HepG2 (cell line): ENCODE data around the gene ENTREP3. TPM values are rescaled to one million over a fixed set of nuclear protein-coding genes. Genes with fewer than 3 reads are reported as not detected.

Experiments
- AGO1 ChIP-seq: fragments of 200-400 bp; formaldehyde crosslinking; IDR thresholded peaks from 2 replicates; pipeline ENCODE4 v1.6.1; 2017; ENCODE audit warnings: mild to moderate bottlenecking, low read depth, low read length, moderate library complexity; ENCODE audit not compliant: poor library complexity, severe bottlenecking
- IRX3 ChIP-seq: sonication (generic); formaldehyde crosslinking; IDR thresholded peaks from 2 replicates; pipeline ENCODE4 v1.8.1; 2023; ENCODE audit warnings: mild to moderate bottlenecking, low read depth, missing genetic modification reagents, borderline replicate concordance
- MED8 ChIP-seq: sonication (generic); formaldehyde crosslinking; IDR thresholded peaks from 2 replicates; pipeline ENCODE4 v1.8.1; 2023; ENCODE audit warnings: mild to moderate bottlenecking, missing genetic modification reagents; ENCODE audit not compliant: insufficient replicate concordance
- MLLT10 ChIP-seq: sonication (generic); formaldehyde crosslinking; IDR thresholded peaks from 2 replicates; pipeline ENCODE4 v1.4.0; 2020; ENCODE audit warnings: missing genetic modification reagents
- NPAS2 ChIP-seq: sonication (generic); formaldehyde crosslinking; IDR thresholded peaks from 2 replicates; pipeline ENCODE4 v1.8.0; 2022; ENCODE audit warnings: mild to moderate bottlenecking, missing genetic modification reagents, borderline replicate concordance
- U2AF1 ChIP-seq: fragments of 200-400 bp; formaldehyde crosslinking; optimal IDR thresholded peaks from 2 replicates; pipeline ENCODE3; 2017; ENCODE audit warnings: mild to moderate bottlenecking, low read depth, low read length
- YY1 ChIP-seq: IDR thresholded peaks from 2 replicates; pipeline ENCODE4 v1.6.1; 2011; ENCODE audit warnings: low read length, low read depth, moderate library complexity, mild to moderate bottlenecking; ENCODE audit not compliant: insufficient read depth, insufficient replicate concordance
- ZFP36L2 ChIP-seq: sonication (generic); formaldehyde crosslinking; IDR thresholded peaks from 2 replicates; pipeline ENCODE4 v1.4.0; 2020; ENCODE audit warnings: missing genetic modification reagents
- ZFP82 ChIP-seq: sonication (generic); formaldehyde crosslinking; IDR thresholded peaks from 2 replicates; pipeline ENCODE4 v1.5.1; 2020; ENCODE audit warnings: mild to moderate bottlenecking, missing genetic modification reagents, borderline replicate concordance
- ZNF17 ChIP-seq: sonication (generic); formaldehyde crosslinking; IDR thresholded peaks from 2 replicates; pipeline ENCODE4 v1.5.0; 2020; ENCODE audit warnings: mild to moderate bottlenecking, missing genetic modification reagents
- ZNF282 ChIP-seq: fragments of 450-650 bp; IDR thresholded peaks from 2 replicates; pipeline ENCODE4 v1.6.1; 2018; ENCODE audit not compliant: partially characterized antibody
- ZNF451 ChIP-seq: sonication (generic); formaldehyde crosslinking; IDR thresholded peaks from 2 replicates; pipeline ENCODE4 v1.5.0; 2020; ENCODE audit warnings: mild to moderate bottlenecking, missing genetic modification reagents
- polyA plus RNA-seq, 8 experiments: library from polyadenylated mRNA; depleted of rRNA in 3 of 8; stranded (reverse) in 7 of 8; unstranded in 1 of 8; fragments of >200 nt; fragmentation: Illumina TruSeq in 4 of 8; extraction: Trizol in 4 of 8; gene quantifications; 2 replicates each; pipeline versions ENCODE4 v1.2.1 to v1.2.3, GENCODE V29; 2011 to 2016; ENCODE audit warnings: low read depth in 4 of 8, missing spikeins in 1 of 8, mixed read lengths in 1 of 8; ENCODE audit not compliant: insufficient read depth in 1 of 8
- total RNA-seq, 5 experiments: library from RNA; depleted of rRNA; stranded (reverse); fragments of >200 nt; fragmentation: Illumina TruSeq; extraction: Trizol; gene quantifications; 2 replicates each; pipeline ENCODE4 v1.2.3, GENCODE V29; 2016; ENCODE audit warnings: low read depth in 1 of 5
- TF ChIP-seq, protein P1 (sequence below): sonication (generic); formaldehyde crosslinking; IDR thresholded peaks from 2 replicates; pipeline ENCODE4 v1.5.0; 2020; ENCODE audit warnings: mild to moderate bottlenecking, missing genetic modification reagents
- TF ChIP-seq, protein P2 (sequence below): sonication (generic); formaldehyde crosslinking; IDR thresholded peaks from 2 replicates; pipeline ENCODE4 v1.4.0; 2020; ENCODE audit warnings: missing genetic modification reagents
- TF ChIP-seq, protein P3 (sequence below): sonication (generic); formaldehyde crosslinking; IDR thresholded peaks from 2 replicates; pipeline ENCODE4 v1.8.0; 2022; ENCODE audit warnings: mild to moderate bottlenecking, missing genetic modification reagents, moderate library complexity
- TF ChIP-seq, protein P4 (sequence below): IDR thresholded peaks from 2 replicates; pipeline ENCODE4 v1.6.1; 2018; ENCODE audit warnings: missing genetic modification reagents, mild to moderate bottlenecking, missing compliant biosample characterization

The ENTREP3 gene
- total and polyA plus RNA-seq, 2 of the 13 experiments (the other 11 are each of a cell fraction or from before 2014, with no cell fraction given): 4.1 to 9.9 TPM

DNA sequence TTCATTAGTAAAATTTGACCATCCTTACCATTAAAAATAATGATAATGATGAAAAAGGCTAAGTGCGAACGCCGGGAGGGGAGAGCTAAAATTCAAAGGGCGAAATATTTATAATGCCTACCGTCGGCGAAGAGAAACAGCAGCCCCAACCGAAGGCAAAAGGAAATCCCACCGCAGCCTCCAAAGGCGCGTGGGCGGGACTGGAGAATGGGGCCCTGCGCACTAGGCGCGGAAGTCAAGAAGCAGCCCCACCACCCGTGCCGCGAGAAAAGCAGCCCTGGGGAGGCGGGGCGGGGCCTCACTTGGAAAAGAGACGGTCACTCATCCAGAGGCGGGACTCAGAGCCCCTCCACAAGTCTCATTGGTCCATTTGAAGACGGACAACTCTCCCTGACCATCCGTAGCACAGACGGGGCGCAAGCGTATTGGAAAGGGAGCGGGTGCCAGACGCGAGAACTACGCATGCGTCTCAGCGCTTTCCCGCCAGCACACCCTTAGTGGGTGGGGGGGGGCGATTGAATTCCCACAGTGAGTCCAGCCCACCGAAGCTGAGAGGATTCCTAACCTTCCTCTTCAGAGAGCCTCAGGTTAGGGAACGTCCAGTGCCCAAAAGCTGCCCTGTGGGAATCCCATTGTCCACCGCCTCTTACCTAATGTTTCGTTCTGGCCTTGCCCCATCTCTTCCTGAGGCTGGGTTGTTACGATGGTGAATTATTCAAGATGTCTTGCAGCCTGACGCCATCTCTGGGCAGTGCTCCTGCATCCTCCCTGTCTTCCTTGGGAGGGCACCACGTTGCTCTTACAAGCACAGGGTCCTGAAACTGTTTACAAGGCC, 27.8 kb downstream of the ENTREP3 start (continued):
- peak; percentile 58 for TF ChIP-seq YY1
- TF ChIP-seq ZFP36L2: no peak
- TF ChIP-seq, protein P1, sequence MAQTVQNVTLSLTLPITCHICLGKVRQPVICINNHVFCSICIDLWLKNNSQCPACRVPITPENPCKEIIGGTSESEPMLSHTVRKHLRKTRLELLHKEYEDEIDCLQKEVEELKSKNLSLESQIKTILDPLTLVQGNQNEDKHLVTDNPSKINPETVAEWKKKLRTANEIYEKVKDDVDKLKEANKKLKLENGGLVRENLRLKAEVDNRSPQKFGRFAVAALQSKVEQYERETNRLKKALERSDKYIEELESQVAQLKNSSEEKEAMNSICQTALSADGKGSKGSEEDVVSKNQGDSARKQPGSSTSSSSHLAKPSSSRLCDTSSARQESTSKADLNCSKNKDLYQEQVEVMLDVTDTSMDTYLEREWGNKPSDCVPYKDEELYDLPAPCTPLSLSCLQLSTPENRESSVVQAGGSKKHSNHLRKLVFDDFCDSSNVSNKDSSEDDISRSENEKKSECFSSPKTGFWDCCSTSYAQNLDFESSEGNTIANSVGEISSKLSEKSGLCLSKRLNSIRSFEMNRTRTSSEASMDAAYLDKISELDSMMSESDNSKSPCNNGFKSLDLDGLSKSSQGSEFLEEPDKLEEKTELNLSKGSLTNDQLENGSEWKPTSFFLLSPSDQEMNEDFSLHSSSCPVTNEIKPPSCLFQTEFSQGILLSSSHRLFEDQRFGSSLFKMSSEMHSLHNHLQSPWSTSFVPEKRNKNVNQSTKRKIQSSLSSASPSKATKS (CRISPR knock-in tag): no peak
- no peak for TF ChIP-seq ZFP82 (CRISPR knock-in tag)
- TF ChIP-seq, protein P2, sequence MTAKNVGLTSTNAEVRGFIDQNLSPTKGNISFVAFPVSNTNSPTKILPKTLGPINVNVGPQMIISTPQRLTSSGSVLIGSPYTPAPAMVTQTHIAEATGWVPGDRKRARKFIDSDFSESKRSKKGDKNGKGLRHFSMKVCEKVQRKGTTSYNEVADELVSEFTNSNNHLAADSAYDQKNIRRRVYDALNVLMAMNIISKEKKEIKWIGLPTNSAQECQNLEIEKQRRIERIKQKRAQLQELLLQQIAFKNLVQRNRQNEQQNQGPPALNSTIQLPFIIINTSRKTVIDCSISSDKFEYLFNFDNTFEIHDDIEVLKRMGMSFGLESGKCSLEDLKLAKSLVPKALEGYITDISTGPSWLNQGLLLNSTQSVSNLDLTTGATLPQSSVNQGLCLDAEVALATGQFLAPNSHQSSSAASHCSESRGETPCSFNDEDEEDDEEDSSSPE (CRISPR knock-in tag): peak; percentile 98
- TF ChIP-seq, protein P3, sequence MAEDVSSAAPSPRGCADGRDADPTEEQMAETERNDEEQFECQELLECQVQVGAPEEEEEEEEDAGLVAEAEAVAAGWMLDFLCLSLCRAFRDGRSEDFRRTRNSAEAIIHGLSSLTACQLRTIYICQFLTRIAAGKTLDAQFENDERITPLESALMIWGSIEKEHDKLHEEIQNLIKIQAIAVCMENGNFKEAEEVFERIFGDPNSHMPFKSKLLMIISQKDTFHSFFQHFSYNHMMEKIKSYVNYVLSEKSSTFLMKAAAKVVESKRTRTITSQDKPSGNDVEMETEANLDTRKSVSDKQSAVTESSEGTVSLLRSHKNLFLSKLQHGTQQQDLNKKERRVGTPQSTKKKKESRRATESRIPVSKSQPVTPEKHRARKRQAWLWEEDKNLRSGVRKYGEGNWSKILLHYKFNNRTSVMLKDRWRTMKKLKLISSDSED (CRISPR knock-in tag): no peak
- TF ChIP-seq IRX3: no peak
- no peak for TF ChIP-seq NPAS2 (CRISPR knock-in tag)
- TF ChIP-seq ZNF282: no peak
- TF ChIP-seq U2AF1: no peak
- peak; percentile 27 for TF ChIP-seq AGO1
- TF ChIP-seq, protein P4, sequence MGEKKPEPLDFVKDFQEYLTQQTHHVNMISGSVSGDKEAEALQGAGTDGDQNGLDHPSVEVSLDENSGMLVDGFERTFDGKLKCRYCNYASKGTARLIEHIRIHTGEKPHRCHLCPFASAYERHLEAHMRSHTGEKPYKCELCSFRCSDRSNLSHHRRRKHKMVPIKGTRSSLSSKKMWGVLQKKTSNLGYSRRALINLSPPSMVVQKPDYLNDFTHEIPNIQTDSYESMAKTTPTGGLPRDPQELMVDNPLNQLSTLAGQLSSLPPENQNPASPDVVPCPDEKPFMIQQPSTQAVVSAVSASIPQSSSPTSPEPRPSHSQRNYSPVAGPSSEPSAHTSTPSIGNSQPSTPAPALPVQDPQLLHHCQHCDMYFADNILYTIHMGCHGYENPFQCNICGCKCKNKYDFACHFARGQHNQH (CRISPR knock-in tag): peak; percentile 67; the same call in 1 of the 2 replicates
- no peak for TF ChIP-seq ZNF17 (CRISPR knock-in tag)
- TF ChIP-seq MLLT10 (CRISPR knock-in tag): no peak
- no peak for TF ChIP-seq ZNF451
- TF ChIP-seq MED8 (CRISPR knock-in tag): no peak
